ENCODE results near the gene LIMA1. TPM values are rescaled to one million over a fixed set of nuclear protein-coding genes. Genes with fewer than 3 reads are reported as not detected.
"Not testable (repeated sequence)": the region's sequence is repeated elsewhere in the genome, so short reads cannot be mapped to it uniquely, and the experiment has no call there.

Gene LIMA1
- polyA plus RNA-seq (ENCODE audit: insufficient read length): 116 TPM

GRCh38 chr12:50283229-50283923, at the start of gene LIMA1:
TSS of gene LIMA1 (minus strand) at chr12:50283520. CDS start at chr12:50248751, 34,769 bp downstream.
- DNase-seq (ENCODE audit: low read depth): peak; percentile 59

DNA sequence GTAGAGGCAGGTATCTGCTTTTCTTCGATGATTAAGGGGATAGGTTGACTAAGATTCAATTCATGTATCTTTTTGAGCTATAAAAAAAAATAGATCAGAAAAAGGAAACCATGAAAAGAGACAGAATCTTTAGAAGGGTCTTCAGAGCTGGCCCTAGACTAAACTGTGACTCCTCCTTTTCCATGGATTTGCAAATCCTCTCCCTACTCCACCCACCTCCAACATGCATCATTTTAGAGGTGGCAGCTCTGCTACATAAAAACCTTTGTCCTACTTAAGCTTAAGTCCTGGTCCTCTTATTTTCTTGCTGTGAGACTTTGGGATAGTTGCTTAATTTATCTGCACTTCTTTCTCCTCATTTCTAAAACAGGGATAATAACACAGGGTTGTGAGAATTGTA, 48.4 kb upstream of the LIMA1 start:
- no peak for DNase-seq (ENCODE audit: low read depth)

DNA sequence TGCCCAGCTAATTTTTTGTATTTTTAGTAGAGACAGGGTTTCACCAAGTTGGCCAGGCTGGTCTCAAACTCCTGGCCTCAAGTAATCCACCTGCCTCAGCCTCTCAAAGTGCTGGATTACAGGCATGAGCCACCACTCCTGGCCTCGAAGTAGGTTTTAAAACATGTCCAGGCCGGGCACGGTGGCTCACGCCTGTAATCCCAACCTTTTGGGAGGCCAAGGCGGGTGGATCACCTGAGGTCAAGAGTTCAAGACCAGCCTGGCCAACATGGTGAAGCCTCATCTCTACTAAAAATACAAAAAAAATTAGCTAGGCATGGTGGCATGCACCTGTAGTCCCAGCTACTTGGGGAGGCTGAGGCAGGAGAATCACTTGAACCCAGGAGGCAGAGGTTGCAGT, 45.3 kb upstream of the LIMA1 start:
- DNase-seq (ENCODE audit: low read depth): not testable (repeated sequence)

- no peak for DNase-seq (ENCODE audit: low read depth)
Observed at GRCh38 chr12:50326590-50327284, 43.4 kb upstream of the LIMA1 start.

DNA sequence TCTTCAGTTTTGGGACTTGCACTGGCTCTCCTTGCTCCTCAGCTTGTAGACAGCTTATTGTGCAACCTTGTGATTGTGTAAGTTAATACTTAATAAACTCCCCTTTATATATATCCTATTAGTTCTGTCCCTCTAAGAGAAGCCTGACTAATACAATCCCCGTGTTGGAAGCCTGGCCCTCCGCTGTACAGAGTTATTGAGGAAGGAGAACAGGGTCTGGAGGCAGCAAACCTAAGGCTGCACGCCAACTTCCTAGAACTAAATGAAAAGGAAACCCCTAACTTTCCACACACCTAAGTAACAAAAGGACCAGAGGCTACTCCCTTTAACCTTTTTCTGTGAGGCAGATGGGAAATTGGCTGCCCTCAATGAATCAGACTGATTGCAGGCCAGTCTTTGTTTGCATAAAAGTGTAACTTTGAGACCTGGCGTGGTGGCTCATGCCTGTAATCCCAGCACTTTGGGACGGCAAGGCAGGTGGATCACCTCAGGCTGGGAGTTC, 42.6 kb upstream of the LIMA1 start:
- DNase-seq (ENCODE audit: low read depth): no peak

GRCh38 chr12:50324770-50325169, 41.5 kb upstream of the LIMA1 start:
- DNase-seq (ENCODE audit: low read depth): not testable (repeated sequence)

DNA sequence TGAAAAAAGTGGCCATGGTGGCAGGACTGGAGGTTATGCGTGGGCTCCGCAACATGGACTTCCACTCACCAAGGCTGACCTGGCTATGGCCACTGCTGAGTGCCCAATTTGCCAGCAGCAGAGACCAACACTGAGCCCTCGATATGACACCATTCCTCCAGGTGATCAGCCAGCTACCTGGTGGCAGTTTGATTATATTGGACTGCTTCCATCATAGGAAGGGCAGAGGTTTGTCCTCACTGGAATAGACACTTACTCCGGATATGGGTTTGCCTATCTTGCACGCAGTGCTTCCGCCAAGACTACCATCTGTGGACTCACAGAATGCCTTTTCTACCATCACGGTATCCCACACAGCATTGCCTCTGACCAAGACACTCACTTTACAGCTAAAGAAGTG, 40.8 kb upstream of the LIMA1 start:
- DNase-seq (ENCODE audit: low read depth): not testable (repeated sequence)

DNA sequence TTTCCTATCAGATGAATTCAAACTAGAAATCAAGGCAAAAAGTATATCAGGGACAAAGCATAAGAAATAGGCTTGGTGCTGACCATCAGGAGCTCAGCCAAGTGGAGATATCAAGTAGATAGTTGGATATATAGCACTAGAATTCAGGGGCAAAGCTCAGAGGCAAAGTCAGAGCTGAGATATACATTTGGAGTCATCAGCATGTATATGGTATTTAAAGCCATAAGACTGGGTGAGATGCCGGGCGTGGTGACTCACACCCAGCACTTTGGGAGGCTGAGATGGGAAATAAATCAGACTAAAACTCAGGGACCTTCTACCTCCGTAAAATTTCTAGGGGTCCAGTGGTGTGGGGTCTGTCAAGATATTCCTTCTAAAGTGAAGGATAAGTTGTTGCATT, 38.9 kb upstream of the LIMA1 start:
- no peak for DNase-seq (ENCODE audit: low read depth)

DNA sequence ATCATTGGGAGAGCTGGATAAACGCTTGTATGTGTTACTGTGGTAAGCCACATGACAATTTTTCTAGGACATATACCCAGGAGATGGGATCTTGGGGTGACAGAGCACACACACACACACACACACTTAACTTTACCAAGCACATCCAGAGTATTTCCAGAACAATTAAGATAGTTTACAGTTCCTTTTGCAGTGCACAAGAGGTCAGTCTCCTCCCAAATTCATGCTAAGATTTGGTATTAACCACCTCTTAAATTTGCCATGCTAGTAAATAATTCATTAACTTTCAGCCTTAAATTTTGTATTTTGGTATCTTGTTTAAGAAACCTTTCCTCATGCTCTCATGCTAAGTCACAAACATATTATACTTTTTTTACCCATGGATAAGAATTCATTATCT, 33.9 kb upstream of the LIMA1 start:
- no peak for DNase-seq (ENCODE audit: low read depth)

DNA sequence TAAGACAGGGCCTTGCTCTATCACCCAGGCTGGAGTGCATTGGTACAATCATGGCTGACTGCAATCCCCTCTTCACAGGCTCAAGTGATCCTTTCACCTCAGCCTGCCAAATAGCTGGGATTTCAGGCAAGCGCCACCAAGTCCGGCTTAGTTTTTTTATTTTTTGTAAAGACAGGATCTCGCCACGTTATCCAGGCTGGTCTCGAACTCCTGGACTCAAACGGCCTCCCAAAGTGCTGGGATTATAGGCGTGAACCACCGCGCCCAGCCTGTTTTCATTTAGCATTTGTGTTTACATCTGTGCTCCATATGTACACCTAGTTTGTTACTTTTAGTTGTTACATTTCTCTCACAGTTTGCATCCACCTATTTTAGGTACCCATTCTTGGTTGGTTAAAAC, 32.5 kb upstream of the LIMA1 start:
- no peak for DNase-seq (ENCODE audit: low read depth)

GRCh38 chr12:50314636-50315312, 31.5 kb upstream of the LIMA1 start:
- peak; percentile 41 for DNase-seq (ENCODE audit: low read depth)

DNA sequence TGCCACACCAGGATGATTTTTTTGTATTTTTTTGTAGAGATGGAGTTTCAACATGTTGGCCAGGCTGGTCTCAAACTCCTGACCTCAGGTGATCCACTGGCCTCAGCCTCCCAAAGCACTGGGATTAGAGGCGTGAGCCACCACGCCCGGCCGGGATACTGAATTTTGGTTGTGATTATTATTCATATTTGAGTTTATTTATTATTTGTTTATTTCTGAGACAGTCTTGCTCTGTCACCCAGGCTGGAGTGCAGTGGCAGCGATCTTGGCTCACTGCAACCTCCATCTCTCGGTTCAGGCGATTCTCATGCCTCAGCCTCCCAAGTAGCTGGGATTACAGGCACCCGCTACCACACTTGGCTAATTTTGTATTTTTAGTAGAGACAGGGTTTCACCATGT, 30.7 kb upstream of the LIMA1 start:
- DNase-seq (ENCODE audit: low read depth): not testable (repeated sequence)

DNA sequence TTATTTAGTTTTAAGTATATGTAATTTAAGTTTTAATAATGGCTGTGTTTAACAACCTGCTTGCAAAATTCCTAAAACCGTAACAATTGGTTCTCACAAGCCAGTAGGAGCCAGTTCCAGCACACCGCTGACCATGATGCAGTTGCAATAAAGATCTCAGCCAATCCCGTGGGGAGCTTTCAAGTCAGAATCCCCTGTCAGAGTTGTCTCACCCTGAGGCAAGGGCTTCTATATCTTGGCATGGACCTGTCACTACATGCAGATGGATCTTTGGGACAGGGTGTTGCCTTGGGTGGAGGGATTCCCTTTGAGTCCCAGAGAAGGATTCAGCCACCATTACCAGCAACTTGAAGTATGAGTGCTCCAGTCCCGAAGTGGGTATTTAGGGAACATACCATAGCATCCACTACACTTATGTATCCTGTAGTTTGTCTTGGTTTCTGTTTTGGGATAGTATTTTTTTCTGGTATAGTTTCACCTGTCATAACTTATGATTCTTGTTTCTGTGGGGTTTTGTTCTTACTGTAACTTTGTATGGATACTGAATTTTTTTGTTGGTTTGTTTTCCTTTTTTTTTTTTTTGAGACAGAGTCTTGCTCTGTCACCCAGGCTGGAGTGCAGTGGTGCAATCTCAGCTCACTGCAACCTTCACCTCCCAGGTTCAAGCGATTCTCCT, 30.1 kb upstream of the LIMA1 start:
- no peak for DNase-seq (ENCODE audit: low read depth)

DNA sequence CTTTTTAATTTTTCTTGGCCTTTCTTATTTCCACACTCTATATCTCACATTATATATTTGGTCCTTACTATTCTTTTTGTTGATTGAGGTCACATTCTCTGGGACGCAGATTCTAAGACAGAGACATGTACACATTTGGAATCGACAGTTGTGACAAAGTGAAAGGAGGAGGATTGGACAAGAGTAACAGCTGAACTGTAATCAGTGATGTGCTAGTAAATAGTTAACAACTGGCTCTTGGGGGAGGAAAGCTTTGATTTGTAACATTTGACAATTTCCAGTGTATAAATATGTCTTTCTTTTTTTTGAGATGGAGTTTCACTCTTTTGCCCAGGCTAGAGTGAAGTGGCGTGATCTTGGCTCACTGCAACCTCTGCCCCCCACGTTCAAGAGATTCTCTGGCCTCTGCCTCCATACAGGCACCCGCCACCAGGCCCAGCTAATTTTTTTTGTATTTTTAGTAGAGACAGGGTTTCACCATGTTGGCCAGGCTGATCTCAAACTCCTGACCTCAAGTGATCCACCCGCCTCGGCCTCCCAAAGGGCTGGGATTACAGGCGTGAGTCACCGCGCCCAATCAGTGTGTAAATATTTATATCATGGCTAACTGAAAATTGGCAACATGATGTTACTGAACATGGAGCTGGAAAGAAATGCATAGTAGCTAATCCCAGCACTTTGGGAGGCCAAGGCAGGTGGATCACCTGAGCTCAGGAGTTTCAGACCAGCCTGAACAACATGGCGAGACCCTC, 28.7 kb upstream of the LIMA1 start:
- DNase-seq (ENCODE audit: low read depth): not testable (repeated sequence)

DNA sequence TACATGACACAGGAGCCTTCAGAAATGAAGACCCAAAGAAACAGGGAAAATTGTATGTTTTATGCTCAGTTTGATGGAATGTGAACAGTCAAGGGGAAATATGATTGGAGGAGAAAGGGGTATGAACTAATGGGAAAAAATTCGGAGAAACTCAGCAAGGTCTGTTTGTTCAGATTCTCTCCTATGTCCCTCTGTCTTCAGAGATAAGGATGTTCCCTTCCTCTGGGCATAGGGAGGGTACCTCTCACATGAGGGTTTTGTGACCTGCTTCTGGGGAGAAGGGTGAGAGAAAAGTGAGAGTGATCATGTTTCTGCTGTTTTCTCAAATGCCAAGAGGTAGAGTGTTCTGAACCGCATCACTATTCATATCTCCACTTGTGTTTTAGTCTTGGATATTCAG, 26.6 kb upstream of the LIMA1 start:
- no peak for DNase-seq (ENCODE audit: low read depth)

GRCh38 chr12:50302686-50303085, 19.4 kb upstream of the LIMA1 start:
- no peak for DNase-seq (ENCODE audit: low read depth)

GRCh38 chr12:50297996-50298395, 14.7 kb upstream of the LIMA1 start:
- DNase-seq (ENCODE audit: low read depth): no peak

DNA sequence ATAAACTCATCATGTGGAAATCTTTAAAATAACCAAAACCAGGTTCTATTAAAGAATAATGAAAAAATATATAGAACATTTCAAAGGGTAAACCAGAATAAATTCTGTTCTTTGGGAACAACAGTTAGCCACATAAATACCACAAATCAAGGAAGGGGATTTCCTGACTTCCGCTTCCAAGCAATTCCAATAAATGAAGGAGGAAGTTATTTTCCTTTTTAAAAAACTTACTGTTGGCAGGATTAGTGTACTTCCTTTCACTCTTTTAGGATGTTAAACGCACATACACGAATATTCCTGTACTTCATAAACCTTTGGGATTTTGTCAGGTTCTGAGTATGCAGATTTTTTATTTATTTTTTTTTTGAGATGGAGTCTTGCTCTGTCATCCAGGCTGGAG, 13.7 kb upstream of the LIMA1 start:
- DNase-seq (ENCODE audit: low read depth): no peak

DNA sequence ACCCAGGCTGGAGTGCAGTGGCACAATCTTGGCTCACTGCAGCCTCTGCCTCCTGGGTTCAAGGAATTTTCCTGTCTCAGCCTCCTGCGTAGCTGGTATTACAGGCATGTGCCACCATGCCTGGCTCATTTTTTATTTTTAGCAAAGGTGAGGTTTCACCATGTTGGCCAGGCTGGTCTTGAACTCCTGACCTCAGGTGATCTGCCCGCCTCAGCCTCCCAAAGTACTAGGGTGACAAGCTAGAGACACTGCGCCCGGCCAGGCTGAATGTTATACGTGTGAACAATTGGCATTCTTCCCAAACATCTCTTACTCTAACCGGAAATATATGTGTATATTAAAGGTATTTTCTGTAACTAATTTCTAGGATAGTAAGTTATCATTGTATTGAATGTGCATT, 13.2 kb upstream of the LIMA1 start:
- DNase-seq (ENCODE audit: low read depth): no peak

DNA sequence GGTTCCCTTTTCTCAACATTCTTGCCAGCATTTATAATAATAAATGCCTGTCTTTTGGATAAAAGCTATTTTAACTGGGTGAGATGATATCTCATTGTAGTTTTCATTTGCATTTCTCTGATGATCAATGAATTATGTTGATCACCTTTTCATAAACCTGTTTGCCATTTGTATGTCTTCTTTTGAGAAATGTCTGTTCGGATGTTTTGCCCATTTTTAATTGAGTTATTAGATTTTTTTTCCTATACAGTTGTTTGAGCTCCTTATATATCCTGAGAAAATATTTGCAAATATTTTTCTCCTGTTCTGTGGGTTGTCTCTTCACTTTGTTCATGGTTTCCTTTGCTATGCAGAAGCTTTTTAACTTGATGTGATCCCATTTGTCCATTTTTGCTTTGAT, 8.1 kb upstream of the LIMA1 start:
- no peak for DNase-seq (ENCODE audit: low read depth)

- DNase-seq (ENCODE audit: low read depth): not testable (repeated sequence)
Observed at GRCh38 chr12:50290692-50291091, 7.4 kb upstream of the LIMA1 start.
